ENCODE results near the gene FHOD3.

The FHOD3 gene

GRCh38 chr18:36568487-36568886 is 271.0 kb downstream of the FHOD3 start:
- no peak for DNase-seq

DNA sequence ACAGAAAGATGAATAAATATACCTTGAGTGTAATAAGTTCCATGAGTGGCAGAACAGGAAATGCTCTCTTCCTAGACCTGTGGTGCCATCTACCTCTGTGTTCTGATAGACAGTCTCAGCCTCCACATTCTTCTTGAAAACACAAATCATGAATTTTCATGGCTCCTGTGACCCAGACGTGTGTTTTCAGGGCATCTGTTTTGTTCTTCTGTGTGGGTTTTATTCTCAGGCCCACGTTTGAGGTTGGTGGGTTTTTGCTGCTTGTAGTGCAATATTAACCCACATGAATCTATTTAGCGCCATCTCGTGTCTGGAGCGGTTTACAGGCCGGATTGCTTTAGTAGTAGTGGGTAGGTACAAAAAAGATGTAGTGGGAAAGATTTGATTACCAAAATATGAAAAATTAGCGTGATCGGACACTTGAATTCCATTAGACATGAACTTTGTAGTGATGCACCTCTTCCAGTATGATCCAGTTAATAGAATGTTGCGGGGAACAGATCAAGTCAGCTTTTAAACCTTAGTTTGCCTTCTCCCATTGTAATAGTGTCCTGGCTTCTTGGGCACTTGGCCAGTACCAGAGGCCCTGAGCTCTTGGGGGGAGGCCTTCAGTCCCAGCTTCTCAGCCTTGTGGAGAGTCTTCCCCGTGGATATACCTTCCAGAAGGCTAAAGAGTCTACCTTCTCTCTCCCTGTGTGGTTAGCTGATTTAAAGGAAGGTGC is 274.8 kb downstream of the FHOD3 start:
- DNase-seq: no peak

DNA sequence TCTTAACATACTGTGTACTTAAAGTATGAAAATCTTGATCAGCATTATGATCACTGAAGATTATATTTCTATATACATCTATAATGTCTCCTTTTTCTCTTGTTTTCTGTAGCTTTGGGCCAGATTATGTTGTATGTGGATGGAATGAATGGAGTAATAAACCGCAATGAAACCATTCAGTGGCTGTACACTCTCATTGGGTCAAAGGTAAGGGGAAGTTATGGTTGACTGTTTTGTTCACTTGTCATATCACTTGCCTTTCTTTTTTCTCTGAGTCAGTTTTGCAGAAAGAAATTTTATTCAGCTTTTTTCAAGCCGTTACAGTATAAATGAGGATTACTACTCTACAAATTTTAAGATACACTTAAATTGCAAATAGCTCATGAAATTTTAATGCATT is 278.8 kb downstream of the FHOD3 start:
- no peak for DNase-seq

DNA sequence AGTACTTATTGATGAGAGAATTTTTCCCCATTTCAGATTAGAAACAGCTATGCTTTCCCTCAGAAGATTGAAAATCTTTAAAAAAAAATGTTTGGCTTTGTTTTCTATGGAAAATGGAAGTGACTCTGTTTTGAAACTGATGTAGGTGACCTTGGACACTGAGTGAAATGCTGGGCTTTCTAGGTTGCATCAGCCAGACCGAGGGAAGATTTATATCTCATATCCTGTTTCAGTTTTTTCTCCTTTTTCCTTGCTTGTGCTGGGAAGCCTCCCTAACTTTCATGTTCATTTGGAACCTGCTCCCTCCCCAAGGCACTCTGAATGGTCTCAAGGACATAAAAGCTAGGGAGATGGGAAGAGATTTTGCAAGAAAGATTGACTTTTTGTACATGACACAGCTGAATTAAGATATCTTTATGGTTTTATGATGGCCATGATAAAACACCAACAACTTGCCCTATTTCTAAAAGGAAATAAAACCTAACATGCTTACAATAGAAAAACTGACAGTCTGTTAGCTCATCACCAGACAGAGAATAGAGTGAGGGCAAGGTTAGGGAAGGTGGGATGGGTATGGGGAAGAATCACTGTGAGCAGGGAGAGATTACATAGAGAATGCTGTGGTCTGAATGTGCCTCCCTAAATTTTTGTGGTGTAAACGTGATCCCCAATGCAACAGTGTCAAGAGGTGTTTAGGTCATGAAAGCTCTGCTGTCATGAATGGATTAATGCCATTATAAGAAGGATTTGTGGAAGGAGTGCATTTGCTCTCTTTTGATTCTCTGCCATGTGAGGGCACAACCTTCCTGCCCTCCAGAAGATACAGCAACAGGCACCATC is 281.6 kb downstream of the FHOD3 start:
- no peak for DNase-seq

GRCh38 chr18:36580266-36580665 is 282.8 kb downstream of the FHOD3 start:
- DNase-seq: no peak

GRCh38 chr18:36580874-36581750 is 283.6 kb downstream of the FHOD3 start:
- no peak for DNase-seq

DNA sequence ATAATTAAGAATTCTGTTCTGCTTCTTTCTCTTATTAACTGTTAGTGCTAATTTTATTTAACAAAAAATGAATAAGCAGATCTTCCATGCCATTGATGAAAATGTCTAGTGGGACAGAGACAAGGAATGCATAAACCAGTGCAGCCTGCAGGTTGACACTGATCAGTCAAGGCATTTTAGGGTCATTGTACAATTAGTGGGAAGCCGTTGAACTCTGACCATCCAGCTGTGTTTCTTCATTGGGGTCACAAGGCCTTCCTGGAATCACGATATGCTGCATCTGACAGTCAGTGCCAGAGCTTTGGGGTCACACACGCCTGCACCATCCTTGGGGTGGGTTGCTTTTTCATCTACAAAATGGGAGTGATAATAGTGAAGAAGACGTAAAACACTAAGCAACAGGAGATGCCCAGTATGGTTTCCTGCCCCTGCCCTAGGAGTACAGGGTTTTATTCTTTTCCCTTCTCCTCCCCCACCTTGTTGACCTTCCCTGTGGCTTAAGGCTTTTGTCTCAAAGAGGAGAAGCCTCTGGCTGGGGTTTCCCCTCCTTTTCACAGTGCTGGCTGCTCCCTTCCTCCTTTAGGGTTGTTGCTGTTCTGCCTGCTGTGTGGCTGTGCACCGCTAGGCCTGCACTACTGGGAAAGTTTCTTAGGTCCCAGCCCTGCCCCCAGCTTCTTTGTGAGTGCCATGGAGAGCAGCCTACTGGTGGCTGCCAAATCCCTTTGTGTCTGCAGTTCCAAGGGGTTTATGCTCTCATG is 285.7 kb downstream of the FHOD3 start:
- DNase-seq: no peak

DNA sequence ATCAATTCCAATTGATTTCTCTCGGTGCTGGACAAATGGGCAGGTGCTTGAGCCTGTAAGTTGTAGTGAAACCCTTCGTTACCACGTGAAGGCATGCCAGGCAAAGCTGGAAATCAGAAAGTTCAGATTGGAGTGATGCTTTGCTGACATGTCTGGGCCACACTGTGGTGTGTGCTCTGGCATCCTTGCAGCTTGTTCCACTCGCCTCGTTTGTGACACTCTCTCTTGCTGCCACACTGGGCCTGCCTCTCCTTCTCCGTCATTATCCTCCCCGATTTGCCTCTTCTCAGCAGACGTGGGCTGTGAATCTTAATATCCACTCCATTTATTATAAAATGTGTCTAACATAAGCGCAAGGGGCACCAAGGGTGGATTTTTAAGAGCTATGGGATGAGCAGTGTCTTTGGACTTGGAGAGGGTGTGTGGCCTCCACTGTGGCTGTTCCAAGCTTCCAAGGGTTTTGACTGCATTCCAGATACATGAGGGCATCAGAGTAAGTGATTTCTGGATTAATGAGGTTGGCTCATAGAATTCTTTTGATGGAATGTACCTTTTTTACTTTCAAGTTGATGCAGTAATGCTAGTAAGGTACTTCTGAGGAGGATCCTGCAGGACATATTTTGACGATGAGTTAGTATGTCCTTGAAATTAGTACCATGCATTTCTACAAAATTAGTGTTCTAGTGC is 292.5 kb downstream of the FHOD3 start:
- DNase-seq: no peak

GRCh38 chr18:36590621-36591580 is 293.4 kb downstream of the FHOD3 start:
- no peak for DNase-seq

DNA sequence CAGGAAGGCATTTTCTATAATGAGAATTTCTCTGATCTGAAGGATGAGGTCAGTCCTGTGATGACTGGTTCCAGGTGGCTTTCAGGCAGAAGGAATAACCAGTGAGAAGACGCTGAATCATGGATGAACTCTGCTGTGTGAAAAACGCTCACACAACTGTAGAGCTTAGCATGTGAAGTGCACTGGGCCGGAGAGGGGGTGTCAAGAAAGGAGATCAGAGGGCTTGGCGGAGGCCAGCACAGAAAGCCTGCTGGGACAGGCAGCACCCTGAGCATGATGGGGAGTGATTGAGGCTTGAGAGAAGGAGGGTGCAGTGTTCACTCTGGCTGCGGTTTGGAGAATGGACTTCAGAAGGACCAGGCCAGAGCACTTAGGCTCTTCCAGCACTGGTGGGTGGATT is 294.8 kb downstream of the FHOD3 start:
- no peak for DNase-seq

DNA sequence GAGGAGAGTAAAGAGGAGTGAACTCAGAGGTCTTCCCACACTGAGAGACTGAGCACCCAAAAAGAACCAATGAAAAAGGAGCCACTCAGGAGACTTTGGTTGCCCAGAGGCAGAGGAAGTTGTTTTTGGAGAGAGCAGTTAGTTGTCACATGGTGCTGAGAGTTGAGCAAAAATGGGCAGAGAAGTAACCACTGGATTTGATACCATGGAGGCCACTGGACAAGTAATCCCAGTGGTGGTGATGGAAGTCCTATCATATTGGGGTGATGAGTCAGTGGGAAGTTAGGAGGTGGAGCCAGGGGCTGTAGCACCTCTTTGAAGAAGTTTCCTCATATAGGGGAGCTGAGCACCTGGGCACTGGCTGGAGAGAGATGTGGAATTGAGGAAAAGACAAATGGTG is 295.5 kb downstream of the FHOD3 start:
- no peak for DNase-seq

GRCh38 chr18:36593641-36594040 is 296.1 kb downstream of the FHOD3 start:
- DNase-seq: no peak

GRCh38 chr18:36594621-36595020 is 297.1 kb downstream of the FHOD3 start:
- DNase-seq: no peak

DNA sequence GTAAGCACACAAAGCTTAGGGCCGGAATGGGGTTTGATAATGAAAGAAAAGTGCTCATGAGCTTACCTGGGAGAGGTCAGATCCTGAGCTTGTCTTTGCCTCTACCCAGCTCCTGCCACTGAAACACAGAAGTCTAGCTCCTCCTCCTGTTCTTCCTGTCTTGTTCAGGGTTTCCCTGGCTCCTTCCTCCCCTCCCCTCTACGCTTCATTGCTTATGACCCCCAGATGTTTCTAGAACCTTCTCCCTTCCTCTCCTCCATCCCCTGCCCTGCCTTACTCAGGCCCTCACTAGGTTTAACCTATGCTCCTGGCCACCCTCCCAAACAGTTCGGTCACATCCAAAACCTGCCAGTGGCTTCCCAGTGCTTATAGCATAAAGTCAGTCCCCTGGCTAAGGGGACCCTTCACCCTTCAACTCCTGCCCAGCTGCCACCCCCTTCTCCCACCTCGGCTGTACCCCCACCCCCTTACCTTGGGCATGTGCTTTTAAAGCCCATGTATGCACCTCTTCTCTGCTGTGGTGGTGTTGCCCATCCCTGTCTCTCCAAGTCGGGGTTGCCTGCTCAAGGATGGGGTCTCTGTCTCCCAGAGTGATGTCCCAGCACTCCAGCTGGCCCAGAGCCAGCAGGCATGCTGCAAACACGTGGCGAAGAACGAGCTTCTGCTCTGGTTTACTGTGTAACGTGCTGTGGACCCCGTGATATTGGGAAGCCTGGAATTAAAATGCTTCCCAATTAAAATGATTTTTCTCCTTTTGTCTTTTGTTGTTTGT is 297.7 kb downstream of the FHOD3 start:
- DNase-seq: no peak

DNA sequence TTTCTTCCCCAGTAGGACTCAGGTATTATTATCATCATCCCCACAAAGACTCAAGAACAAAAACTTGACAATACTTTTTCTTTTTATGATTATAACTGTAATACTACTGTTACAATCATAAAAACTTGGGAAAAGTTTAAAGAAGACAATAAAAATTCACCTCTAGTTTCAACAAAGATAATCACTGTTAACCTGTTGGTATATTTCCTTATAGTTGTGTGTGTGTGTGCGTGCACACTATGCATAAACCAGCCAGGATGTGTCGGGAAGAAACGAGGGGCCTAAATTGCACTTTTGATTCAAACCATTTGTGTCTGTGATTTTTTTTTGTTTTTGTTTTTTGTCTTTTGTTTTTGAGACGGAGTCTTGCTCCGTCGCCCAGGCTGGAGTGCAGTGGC is 298.3 kb downstream of the FHOD3 start:
- DNase-seq: no peak

DNA sequence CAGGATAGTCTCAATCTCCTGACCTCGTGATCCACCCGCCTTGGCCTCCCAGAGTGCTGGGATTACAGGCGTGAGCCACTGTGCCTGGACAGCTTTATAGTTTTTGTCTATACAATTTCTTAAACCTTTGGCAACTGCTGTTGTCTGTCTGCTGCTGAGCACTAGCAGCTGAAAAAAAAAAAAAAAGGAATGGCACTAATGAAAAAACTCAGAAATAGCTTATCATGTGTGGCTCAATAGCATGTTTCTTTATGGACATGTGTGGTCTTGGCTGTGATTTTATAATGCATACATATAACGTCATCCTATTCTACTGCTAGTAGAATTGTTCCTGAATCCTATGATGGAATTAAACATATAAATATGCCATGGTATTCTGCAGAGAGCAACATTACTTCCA is 300.1 kb downstream of the FHOD3 start:
- DNase-seq: no peak

DNA sequence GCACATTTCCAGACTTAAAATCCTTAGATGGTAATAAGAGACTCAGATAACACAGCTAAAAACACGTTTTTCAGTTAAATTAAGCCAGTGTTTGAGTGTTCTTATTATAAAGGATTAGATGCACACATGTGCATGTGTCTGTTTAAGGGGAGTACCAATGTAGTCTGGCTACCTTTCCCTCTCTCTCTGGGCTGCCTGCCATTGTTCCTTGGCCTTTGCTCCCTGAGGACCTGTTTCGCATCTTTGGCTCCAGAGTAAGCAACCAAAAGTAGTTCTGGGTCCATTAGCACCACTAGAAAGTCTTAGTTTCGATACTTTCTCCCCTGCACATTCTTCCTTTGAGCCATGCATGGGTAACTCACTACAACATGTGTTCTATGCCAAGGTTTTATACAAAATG is 303.0 kb downstream of the FHOD3 start:
- DNase-seq: no peak

DNA sequence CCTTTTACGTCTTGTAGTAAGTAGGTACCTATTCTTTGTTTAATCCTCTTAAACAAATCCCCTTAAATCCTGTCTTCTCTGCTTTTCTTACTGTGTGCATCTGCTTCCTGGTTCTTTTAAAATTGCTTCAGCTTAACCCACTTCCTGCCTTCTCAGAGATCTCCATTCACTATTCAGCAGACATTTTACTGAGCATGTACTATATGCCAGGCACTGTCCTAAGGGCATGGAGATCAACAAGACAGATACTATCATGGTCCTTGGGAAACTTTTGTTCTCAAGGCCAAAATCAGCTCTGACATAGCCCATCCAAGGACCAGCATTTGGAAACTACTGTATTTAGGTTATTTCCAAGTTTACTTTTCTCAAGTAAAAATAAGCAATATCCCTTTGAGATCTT is 303.8 kb downstream of the FHOD3 start:
- DNase-seq: no peak

- DNase-seq: no peak
Observed at GRCh38 chr18:36602071-36602470, 304.6 kb downstream of the FHOD3 start.

- DNase-seq: no peak
Observed at GRCh38 chr18:36602620-36603019, 305.1 kb downstream of the FHOD3 start.

Data from activated naive CD4-positive, alpha-beta T cell (primary cell).